NCI-H446 treated with DMSO at 0.1 percent for 48 hours (cell line): ENCODE results near the gene MAGEA6.
A peak's percentile ranks its signal among the peaks of the same experiment; 100 is the strongest.
"Not testable (repeated sequence)": the region's sequence is repeated elsewhere in the genome, so short reads cannot be mapped to it uniquely, and the experiment has no call there.

Experiments
- DNase-seq: peaks from one replicate; lab custom pipeline; 2025; lab: John Stamatoyannopoulos, UW

MAGEA6 gene, protein sequence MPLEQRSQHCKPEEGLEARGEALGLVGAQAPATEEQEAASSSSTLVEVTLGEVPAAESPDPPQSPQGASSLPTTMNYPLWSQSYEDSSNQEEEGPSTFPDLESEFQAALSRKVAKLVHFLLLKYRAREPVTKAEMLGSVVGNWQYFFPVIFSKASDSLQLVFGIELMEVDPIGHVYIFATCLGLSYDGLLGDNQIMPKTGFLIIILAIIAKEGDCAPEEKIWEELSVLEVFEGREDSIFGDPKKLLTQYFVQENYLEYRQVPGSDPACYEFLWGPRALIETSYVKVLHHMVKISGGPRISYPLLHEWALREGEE

DNA sequence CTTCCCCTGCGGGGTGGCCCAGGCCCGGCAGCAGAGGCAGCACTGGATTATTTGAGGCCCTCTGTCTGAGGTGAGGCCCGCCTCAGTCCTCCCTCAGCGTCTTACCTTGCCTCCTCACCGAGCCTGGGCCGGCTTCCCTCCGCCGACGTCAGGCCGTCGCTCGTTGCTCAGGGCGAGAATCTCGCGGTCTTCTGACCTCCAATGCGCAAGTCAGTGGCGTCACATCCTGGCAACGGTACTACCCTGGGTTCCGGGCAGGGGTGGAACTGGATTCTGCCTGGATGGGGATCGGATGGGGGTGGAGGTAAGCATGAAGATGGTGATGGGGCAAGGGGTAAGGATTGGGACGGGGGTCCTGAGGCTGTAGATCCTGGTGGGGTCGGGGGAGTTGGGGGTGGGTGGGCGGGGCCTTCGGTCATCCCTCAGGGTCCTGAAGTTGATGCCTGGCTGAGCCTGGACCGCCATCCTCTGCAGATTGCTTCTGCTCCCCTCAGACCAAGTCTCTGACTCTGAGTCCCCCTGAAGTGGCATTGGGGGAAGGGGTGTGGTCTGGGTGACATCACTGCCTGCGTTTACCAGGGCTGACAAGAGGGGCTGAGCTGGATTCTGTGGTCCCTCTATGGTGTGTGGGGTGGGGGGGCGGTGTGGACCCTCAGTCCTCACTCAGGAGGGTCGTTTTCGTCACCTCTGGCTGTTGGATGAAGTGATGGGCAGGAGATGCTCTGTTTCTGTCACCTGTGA lies at the start of gene MAGEA6:
Gene MAGEA6 (minus strand): TSS at position 141 of the 741 bp plus-strand sequence. CDS start 2,039 bp downstream, outside the sequence.
- DNase-seq, result not testable (repeated sequence)

DNA sequence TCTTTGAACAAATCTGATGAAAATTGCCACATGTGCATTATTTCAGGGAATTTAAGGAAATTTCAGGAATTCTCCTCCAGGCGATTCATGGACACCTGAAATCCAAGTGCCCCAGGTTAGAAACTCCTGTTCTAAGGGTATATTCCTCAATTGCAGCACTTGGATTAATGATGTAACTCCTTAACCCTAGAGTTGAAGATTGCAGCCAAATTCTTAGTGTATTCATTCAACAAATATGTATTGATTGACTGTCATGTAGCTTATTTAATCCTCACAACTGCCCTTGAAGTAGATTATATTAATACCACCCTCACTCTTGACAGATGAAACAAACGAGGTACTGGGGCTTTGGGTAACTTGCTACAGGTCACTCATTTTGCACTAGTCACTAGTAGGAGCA lies 49.8 kb upstream of the MAGEA6 start:
- no peak for DNase-seq

GRCh38 chrX:152818356-152818755 lies 48.9 kb upstream of the MAGEA6 start:
- no peak for DNase-seq

DNA sequence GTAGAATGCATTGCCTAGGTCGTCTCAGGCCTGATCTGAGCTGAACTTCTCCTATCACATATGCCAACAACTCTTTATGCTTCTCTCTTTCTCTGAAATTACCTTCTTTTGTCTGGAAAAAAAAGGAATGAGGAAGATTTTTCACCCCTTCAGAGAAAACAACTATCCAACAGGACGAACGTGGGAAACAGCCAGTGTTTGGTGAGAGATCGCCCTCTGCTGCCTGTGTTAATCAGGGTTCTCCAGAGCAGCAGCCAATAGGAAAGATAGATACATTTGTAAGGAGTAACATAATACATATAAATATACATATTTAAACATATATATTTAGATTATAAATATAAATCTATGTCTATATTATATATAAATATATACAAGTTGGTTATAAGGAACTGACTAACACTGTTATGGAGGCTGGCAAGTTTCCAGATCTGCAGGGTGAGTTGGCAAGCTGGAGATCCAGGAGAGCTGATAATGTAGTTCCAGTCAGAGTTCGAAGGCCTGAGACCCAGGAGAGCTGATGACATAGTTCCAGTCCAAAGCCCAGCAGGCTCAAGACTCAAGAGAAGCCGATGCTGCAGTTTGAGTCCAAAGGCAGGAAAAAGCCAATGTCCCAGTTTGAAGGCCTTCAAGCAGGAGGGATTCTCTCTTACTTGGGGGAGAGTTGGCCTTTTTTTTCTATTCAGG lies 47.7 kb upstream of the MAGEA6 start:
- DNase-seq, result peak; percentile 1

DNA sequence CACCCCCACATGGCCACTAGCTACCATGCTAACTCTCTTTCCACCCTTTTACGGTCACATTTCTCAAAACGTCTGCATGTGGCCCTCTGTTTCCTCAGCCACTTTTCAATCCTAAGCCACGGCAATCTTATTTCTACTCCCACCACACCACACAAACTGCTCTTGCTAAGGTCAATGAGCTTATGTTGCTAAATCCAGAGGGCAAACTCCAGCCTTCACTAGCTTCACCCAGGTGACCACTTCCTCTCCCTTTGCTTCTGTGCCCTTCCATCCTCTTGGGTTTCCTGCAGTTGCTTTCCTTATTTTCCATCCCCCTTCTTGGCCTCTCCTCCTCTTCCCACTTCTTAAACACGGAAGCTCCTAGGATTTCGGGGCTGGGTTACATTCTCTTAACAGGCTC lies 44.6 kb upstream of the MAGEA6 start:
- no peak for DNase-seq

- no peak for DNase-seq
Measured at GRCh38 chrX:152813206-152813605, 43.7 kb upstream of the MAGEA6 start.

GRCh38 chrX:152810403-152810802 lies 40.9 kb upstream of the MAGEA6 start:
- DNase-seq, result no peak

DNA sequence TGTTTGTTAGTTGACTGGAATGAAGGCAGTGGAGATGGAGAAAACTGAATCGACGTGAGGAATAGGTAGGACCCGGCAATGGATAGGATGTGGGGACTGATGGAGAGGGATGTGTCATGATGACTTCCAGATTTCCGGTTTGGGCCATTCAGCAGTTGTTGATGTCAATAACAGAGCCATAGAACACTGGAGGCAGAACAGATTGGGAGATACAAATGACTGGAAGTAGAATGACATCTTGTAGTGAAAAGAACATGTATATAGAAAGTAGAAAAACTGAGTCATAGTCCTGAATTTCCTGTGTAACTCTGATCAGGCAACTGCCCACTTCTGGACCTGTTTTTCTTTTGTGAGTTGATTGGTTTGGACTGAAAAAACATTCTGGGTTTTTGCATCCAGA lies 36.5 kb upstream of the MAGEA6 start:
- DNase-seq, result no peak

DNA sequence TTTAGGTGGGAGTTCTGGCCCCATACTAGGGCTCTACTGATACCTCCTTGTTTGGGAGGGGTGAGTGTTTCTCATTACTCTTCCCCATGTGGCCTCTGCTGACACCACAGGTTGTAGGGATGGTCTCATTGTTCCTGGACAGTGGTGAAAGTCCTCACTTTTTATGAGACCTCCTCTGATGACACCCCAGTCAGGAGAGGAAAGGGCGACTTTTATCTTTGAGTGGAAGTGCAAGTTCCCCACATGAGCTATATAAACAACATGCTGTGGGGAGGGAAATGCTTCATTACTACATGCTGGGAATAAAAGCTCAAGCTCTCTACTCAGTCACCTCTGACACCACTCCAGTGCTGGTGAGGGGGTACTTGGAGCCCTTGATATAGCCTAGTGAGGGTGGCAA lies 29.5 kb upstream of the MAGEA6 start:
- DNase-seq, result no peak

GRCh38 chrX:152787062-152787461 lies 17.6 kb upstream of the MAGEA6 start:
- DNase-seq, result not testable (repeated sequence)

DNA sequence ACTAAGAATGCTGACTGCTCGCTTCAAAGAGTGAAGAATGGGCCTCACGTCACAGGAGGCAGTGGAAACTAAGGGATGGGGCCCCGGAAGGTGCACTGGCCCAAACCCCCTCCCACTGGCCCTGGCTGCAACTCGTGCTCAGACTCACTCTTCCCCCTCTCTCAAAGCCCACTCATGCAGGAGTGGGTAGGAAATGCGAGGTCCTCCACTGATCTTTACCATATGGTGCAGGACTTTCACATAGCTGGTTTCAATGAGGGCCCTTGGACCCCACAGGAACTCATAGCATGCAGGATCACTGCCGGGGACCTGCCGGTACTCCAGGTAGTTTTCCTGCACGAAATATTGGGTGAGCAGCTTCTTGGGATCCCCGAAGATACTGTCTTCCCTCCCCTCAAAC lies 2.9 kb downstream of the MAGEA6 start:
- DNase-seq, result not testable (repeated sequence)

- DNase-seq, result not testable (repeated sequence)
Measured at GRCh38 chrX:152761582-152761981, 7.9 kb downstream of the MAGEA6 start.

DNA sequence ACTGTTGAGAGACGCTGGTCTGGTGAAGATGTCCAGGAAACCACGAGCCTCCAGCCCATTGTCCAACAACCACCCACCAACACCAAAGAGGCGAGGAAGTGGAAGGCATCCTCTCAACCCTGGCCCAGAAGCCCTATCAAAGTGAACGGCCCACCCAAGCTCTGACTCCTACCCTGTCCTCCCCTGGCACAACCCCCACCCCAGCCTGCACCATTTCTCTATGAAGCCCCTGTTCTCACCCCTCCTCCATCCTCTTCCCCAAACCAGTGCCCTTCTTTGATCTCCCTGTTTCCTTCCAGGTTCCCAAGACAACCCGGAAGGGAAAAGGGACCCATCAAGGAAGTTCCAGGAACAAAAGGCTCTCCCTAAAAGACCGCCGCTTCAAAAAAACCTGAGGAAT lies 9.9 kb downstream of the MAGEA6 start:
- not testable (repeated sequence) for DNase-seq

GRCh38 chrX:152758918-152759317 lies 10.6 kb downstream of the MAGEA6 start, which contains the start of gene CSAG3:
CSAG3 (plus strand) TSS chrX:152759218.
- DNase-seq, result not testable (repeated sequence)

DNA sequence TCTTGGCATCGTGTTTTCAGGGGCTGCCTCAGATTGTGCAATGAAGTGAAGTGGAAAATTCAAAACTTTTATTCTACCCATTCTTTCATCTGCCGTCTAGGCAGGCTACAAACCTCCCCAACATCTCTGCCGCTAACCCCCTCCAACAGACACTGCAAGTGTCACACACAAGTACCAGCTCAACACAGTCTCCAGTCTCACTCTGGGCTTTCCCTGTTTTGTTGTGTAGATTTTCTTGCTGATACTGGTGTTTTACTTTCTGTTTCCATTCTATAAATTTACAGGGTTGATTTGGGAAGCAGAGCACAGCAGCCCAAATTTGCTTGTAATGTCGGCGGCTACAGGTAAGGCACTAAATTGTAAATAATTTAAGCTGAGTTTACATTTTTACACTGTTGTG lies 14.6 kb downstream of the MAGEA6 start:
- not testable (repeated sequence) for DNase-seq

DNA sequence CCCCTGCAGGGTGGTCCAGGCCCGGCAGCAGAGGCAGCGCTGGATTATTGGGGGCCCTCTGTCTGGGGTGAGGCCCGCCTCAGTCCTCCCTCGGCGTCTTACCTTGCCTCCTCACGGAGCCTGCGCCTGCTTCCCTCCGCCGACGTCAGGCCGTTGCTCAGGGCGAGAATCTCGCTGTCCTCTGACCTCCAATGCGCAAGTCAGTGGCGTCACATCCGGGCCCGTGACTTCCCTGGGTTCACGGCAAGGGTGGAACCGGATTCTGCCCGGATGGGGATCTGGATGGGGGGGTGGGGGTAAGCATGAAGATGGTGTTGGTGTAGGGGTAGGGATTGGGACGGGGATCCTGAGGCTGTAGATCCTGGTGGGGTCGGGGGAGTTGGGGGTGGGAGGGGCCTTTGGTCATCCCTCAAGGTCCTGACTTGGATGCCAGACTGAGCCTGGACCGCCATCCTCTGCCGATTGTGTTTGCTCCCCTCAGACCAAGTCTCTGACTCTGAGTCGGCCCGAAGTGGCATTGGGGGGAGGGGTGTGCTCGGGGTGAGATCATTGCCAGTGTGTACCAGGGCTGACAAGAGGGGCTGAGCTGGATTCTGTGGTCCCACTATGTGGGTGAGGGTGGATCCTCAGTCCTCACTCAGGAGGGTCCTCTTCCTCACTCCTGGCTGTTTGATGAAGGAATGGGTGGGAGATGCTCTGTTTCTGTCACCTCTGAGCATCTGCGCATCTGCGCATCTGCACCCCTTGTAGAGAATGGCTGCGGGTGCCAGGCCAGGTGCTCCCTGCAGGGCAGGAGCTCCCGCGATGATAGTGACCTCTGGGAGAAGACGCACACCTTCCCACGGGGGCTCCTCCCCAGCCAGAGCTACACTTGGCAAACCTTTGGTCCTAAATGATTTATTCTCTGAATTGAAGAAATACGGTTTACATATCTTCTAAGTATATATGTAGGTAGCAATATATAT lies 15.5 kb downstream of the MAGEA6 start, which contains the start of gene MAGEA2:
Gene MAGEA2 (minus strand): TSS at position 157 of the 965 bp plus-strand sequence. CDS start 2,479 bp downstream, outside the sequence.
- not testable (repeated sequence) for DNase-seq

DNA sequence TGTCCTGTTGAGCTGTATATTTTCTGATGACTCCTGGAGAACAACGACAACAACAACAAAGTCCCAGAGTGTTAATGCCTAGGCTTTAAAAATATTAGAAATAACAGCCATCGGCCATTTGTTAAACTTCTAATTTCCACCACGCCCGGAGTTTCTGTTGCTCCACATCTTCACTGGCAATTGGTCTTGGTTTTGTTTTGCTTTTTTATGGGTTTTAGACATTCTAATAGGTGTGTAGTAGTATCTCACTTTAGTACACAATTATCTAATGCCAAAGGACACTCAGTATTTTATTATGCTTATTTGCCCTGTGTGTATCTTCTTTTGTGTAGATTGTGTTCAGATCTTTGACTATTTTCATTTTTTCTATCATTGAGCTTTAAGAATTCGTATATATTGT lies 30.9 kb downstream of the MAGEA6 start:
- no peak for DNase-seq

- DNase-seq, result not testable (repeated sequence)
Measured at GRCh38 chrX:152736528-152736927, 33.0 kb downstream of the MAGEA6 start.

GRCh38 chrX:152735860-152736511 lies 33.5 kb downstream of the MAGEA6 start:
- no peak for DNase-seq

DNA sequence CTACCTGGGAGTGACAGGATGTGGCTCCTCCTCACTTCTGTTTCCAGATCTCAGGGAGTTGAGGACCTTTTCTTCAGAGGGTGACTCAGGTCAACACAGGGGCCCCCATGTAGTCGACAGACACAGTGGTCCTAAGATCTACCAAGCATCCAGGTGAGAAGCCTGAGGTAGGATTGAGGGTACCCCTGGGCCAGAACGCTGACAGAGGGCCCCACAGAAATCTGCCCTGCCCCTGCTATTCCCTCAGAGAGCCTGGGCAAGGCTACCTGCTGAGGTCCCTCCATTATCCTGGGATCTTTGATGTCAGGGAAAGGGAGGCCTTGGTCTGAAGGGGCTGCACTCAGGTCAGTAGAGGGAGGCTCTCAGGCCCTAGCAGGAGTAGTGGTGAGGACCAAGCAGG lies 34.4 kb downstream of the MAGEA6 start:
- no peak for DNase-seq
